Activated T-helper 1 cell treated with Interleukin-2 at 50 U/mL for 16 hours (primary cell): ENCODE results near the gene ZNF106.

Source experiments
- DNase-seq: peaks from one replicate; pipeline ENCODE4 v3.0.0-alpha.2; 2020; ENCODE audit warnings: low read depth

ZNF106 gene

DNA sequence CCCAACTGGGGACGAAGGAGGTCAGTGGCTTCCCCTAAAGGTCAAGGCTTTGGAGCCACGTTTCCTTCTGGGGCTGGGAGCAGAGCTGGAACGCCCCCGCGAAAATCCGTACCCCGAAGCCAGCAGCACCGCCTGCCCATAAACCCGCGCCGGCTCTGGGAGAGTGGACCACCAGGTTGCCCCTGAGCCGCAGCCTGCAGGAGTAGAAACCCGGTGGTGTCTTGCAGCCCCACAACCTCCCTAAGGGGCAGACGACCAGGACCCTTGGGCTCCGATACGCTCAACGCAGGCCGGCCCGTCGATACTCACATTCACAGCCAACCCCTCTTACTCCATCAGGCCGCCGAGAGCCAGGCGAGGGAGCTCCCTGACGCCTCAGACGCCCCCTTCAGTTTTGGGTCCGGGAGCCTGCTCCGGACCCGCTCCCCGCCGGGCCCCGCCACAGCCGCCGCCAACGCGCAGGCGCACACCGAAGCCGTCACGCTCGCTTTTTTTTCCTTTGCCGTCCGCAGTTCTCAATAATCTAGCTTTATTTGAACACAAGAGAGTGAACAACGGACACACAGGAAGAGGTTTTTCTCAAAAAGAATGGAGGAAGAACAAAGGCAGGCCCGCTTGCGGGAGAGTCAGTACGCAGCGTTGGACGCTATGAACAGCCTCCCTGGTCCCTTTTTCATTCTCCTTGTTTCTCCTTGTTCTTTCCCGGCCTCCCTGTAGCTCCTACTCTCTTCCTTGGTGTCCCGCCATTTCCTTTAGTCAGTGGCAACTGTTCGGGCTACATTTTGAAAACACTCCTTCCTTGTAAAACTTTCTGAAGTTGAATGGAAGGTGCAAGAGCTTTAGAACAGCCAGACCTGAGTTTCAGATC lies at the start of gene ZNF106:
Gene ZNF106 (minus strand): TSS at position 471 of the 868 bp plus-strand sequence. CDS start 18,852 bp downstream, outside the sequence.
- DNase-seq: peak; percentile 82

DNA sequence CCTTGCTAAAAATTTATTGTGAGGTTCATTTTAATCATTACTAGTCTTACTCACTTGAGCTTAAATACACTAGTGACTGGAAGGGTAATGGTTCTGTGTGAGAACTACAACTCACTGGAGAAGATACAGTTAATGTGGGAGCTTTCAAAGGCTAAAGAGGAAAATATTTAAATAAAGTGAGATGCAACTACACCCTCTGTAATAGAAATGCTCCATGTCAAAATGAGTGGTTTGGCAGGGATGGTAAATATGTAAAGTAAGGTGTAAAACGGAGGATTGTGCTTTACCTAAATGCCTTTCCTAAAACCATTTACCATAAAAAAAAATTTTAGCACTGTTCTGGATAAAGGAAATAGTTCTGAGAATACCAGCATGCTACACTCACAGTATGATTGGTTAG lies 42.3 kb upstream of the ZNF106 start:
- DNase-seq: no peak

DNA sequence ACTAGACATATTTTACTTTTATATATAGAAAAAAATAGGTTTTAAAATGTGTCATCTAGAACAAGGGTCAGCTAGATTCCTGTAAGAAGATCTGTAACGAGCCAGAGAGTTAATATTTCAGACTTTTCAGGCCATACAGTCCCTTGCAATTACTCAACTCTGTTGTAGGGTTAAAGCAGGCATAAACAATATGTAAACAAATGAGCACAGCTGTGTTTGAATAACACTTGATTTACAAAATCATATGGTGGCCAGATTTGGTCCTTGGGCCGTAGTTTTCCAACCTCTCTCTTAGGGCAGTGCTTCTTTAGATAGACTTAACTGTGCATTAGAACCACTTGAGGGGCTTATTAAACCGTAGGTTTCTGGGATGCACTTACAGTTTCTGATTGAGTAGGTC lies 38.0 kb upstream of the ZNF106 start:
- no peak for DNase-seq

- DNase-seq: no peak
Measured at GRCh38 chr15:42523331-42523730, 32.4 kb upstream of the ZNF106 start.

DNA sequence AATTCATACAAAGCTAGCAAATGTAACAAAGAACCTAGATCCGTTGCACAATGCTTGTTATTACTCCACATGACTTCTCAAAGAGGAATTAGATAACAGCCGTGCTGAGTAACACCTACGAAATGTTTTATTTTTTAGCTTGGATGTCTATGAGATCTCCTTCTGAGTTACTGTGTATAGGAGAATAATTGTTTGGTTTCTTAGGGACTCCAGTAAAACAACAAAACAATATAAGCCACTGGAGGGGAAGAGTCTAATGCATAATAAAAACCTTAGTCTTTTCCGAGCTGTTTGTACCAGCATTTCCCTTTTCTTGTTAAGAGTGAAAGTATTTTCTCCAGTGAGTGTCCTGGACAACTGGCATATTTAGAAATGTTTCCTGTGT lies 20.1 kb upstream of the ZNF106 start:
- DNase-seq: no peak

DNA sequence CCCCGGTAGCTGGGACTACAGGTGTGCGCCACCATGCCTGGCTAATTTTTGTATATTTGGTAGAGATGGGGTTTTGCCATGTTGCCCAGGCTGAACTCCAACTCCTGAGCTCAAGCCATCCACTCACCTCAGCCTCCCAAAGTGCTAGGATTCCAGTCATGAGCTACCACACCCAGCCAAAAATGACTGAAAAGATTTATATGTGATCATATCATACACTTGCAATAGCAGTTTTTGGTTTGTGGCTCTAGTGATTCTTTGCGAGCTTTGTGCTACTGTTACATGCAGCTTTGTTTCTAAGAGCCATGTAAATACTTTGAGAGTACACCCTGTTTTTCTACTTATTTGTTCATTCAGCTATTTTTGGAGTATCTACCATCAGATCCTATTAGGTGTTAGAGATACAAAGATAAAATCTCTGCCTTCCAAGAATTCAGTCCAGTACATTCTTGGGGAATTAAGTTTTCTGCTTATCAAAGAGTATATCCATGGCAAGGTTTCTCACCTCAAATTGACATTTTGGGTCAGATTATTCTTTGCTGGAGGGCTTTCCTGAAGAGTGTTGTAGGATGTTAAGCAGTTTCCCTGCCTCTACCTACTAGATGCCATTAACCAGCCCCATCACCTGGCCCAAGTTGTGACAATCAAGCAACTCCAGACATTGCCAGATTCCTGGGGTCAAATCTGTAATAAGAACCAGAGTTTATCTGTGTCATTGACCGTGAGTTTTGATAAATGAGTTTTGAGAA lies 19.5 kb upstream of the ZNF106 start:
- DNase-seq: no peak

DNA sequence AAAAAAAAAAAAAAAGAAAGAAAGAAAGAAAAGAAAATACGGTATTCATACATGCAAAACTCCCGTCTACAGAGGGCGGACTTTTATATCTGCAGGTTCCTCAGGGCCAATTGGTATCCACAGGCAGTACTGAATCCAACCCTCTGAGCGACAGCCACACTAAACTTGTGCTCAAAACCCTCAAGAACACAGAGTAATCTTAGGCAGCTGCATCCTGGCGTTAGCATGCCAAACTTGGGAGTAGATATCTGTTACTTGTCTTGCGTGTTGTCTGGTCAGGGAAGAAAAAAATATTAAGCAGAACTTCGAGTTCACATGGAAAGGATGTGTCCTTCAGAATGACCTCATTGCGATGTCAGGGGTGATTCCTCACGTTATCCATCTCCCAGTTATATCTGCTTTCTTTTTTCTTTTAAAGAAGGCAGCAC lies 17.3 kb upstream of the ZNF106 start:
- DNase-seq: no peak

DNA sequence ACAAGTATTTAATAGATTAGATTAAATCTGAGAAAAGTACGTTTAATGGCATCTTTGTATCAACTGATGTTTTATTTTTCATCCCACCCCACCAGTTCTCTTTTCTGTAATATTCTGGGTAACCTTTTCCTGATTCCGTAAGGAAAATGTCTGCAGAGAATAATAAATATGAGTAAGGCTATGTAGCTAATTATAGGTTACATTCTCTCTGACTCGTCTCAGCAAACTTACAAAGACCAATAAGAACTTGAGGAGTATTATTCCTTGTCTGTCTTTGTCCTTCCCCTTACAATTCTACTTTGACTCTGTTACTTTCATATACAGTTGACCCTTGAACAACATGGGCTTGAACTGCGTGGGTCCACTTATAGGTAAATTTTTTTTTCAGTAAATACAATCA lies 16.6 kb upstream of the ZNF106 start:
- no peak for DNase-seq

GRCh38 chr15:42504631-42505030 lies 13.7 kb upstream of the ZNF106 start:
- no peak for DNase-seq

GRCh38 chr15:42503825-42504224 lies 12.9 kb upstream of the ZNF106 start:
- DNase-seq: no peak

DNA sequence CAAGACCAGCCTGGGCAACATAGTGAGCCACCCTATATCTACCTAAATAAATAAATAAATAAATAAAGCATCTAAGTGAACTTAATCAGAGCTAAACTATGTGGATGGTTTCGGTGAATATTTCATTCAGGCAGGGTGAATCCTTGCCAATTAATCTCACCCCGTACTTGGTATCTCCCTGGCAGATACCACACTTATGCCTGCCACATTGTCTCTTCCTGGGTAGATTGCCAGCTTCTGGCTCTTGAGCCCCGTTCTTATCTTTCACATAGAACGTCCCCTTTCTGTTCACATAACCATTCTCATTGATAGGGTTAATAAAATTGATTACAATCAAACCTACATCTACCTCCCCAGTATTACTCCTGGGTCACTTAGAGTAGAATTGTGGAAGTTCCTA lies 11.5 kb upstream of the ZNF106 start:
- DNase-seq: no peak

GRCh38 chr15:42499858-42500609 lies 9.1 kb upstream of the ZNF106 start:
- no peak for DNase-seq

GRCh38 chr15:42498212-42499068 lies 7.5 kb upstream of the ZNF106 start:
- no peak for DNase-seq

DNA sequence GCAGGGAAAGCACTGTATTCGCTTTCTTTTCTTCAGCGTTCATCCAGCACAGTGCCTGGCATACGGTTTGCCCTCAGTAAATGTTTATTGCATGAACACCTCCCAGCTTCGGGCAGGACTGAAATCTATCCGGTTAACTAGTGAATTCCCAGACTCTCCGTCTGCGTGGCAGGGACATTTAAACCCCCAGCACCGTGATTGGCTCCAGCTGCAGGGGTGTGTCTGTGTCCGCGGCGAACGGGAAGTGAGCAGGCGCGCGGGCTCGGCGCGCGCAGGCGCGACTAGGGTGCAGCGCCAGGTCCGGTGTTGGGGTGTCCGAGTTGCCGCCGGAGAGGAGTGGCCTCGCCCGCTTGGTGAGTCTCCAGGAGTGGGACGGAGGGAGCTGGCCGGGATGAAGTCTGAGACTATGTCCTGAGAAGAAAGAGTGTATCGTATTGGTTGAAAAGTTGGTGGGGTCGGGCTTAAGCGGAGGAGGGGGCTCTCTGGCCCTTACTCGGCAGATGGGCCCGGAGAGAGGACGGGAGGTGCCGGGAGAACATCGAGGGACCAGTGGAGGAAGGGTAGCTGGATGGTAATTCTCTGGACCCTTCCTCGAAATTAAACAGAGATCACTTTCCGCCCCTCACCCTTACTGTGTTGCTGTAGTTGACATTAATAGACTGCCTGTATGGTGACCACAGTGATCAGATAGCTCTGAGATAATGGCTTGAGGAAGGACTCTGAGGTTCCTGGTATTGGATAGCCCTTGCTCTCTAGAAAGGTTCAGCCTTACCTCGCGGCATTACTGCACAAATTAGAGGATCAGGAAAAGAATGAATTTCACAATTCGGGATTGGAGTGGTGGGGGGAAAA lies 4.6 kb upstream of the ZNF106 start, which contains the start of gene SNAP23:
Gene SNAP23 (plus strand): TSS at position 274 of the 852 bp plus-strand sequence. CDS start 16,213 bp downstream, outside the sequence.
- peak; percentile 72 for DNase-seq

DNA sequence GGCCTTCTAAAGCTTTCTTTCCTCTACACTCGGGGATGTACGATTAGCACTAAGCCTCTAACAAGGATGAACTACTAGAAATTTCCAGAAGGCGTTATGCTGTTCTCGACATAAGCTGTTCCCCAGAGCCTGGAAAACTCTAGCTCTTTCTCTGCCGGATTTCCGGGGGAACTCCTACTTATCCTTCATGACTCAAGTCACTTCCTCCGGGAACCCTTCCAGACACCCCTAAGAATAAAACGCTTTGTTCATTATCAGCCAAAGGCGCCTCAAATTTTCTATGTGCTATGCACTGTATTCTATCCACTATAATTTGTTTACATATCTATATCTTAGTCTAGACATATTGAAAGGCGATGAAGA lies 4.0 kb upstream of the ZNF106 start:
- no peak for DNase-seq

DNA sequence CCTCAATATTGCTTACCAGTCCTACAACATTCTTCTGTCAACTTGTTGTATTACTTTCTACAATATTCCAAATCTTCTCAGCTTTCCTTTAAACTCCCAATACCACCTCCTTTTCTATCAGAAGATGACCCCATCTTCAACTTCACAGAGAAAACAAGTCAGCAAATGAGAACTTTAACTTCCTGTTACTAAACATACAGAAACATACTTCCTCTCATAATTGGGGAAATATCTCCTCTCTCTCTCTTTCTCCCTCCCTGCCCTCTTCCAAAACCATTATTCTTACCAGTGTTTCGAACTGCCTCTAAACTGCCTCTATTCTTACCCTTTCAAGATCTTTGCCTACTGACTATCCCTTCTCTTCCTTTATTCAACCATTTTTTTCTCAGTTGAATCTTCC lies 2.7 kb upstream of the ZNF106 start:
- no peak for DNase-seq

- DNase-seq: no peak
Measured at GRCh38 chr15:42491539-42492225, 741 bp upstream of the ZNF106 start.

DNA sequence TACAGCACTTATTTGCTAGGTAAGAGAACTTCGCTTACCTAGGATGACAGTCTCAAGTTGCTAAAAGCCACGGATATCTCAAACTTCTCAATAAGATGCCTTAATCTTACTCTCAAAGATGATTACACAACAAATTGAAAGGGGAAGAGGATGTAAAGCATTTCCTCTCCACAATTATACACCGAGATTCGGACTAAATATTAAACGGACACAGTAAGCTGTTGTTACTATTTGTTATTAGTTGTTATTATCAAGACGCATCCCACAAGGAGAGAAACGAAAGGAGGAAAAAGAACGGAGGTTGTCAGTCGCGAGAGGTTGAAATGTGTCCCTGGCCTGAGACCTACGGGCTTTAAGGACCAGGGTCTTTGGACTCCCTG lies 660 bp downstream of the ZNF106 start:
- DNase-seq: no peak

DNA sequence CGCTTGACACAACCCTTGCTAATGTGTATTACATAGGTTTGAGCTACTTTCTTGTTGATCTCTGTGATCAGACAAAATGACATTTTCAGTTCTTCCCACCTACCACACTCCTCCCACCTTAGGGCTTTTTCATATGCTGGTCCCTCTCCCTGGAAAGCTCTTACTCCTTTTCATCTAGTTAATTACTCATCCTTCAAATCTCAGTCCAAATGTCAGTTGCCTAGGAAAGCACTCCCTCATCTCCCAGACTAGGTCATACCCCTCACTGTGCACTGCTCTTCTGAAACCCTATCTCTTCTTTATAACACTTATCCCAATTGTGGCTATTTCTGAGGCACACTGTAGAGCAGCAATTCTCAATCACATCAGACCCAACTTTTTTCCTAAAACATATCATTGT lies 7.3 kb downstream of the ZNF106 start:
- DNase-seq: no peak

- no peak for DNase-seq
Measured at GRCh38 chr15:42482701-42483100, 8.2 kb downstream of the ZNF106 start.
